GM18907 (cell line): ENCODE results near the gene CRIM1.

ENCODE experiments used
- ATAC-seq: cut with Tn5 transposase; IDR thresholded peaks from one replicate; pipeline ENCODE4 v1.9.1; 2021; ENCODE audit warnings: mild to moderate bottlenecking, moderate library complexity; ENCODE audit not compliant: unreplicated experiment

CRIM1 gene

GRCh38 chr2:36541891-36542595 lies 186.5 kb downstream of the CRIM1 start:
- no peak for ATAC-seq

GRCh38 chr2:36544638-36545338 lies 189.2 kb downstream of the CRIM1 start:
- no peak for ATAC-seq

GRCh38 chr2:36545871-36546416 lies 190.4 kb downstream of the CRIM1 start:
- no peak for ATAC-seq

- ATAC-seq = no peak
Measured at GRCh38 chr2:36547906-36548305, 192.3 kb downstream of the CRIM1 start.

- ATAC-seq = no peak
Measured at GRCh38 chr2:36549165-36549574, 193.6 kb downstream of the CRIM1 start.

GRCh38 chr2:36550006-36550405 lies 194.4 kb downstream of the CRIM1 start:
- no peak for ATAC-seq

GRCh38 chr2:36553683-36554082 lies 198.1 kb downstream of the CRIM1 start:
- ATAC-seq = no peak

GRCh38 chr2:36554531-36554930 lies 199.0 kb downstream of the CRIM1 start:
- ATAC-seq = no peak

GRCh38 chr2:36555789-36556188 lies 200.2 kb downstream of the CRIM1 start:
- no peak for ATAC-seq

GRCh38 chr2:36556842-36557241 lies 201.3 kb downstream of the CRIM1 start:
- ATAC-seq = no peak

- no peak for ATAC-seq
Measured at GRCh38 chr2:36559221-36559942, 203.8 kb downstream of the CRIM1 start.

GRCh38 chr2:36560726-36561125 lies 205.1 kb downstream of the CRIM1 start:
- ATAC-seq = no peak

- ATAC-seq = no peak
Measured at GRCh38 chr2:36561237-36561944, 205.8 kb downstream of the CRIM1 start.

GRCh38 chr2:36562240-36562639 lies 206.7 kb downstream of the CRIM1 start:
- ATAC-seq = no peak

- ATAC-seq = no peak
Measured at GRCh38 chr2:36562973-36563532, 207.5 kb downstream of the CRIM1 start.

- ATAC-seq = no peak
Measured at GRCh38 chr2:36564377-36564930, 208.9 kb downstream of the CRIM1 start.

- ATAC-seq = no peak
Measured at GRCh38 chr2:36565712-36566111, 210.1 kb downstream of the CRIM1 start.

GRCh38 chr2:36566887-36567286 lies 211.3 kb downstream of the CRIM1 start:
- no peak for ATAC-seq

- no peak for ATAC-seq
Measured at GRCh38 chr2:36567711-36568408, 212.3 kb downstream of the CRIM1 start.
